ENCODE data around the gene DAPK1.

Gene DAPK1

GRCh38 chr9:87507576-87507975 lies 9.9 kb downstream of the DAPK1 start:
- in situ Hi-C loops (cut with HindIII; ENCODE audit: low sequenced_read_pairs): no loop called here
- H3K4me3 ChIP-seq (ENCODE audit: low read depth, low read length): no peak overlapping the region
- TF ChIP-seq CTCF (IDR thresholded peaks at IDR 0.05; ENCODE audit: low read depth, low read length, missing control alignments): no peak
- DNase-seq (ENCODE audit: low read depth): no peak

- DNase-seq (ENCODE audit: low read depth): no peak
- no peak for TF ChIP-seq CTCF (IDR thresholded peaks at IDR 0.05; ENCODE audit: low read depth, low read length, missing control alignments)
- in situ Hi-C loops (cut with HindIII; ENCODE audit: low sequenced_read_pairs): no loop called here
- no peak overlapping the region for H3K4me3 ChIP-seq (ENCODE audit: low read depth, low read length)
Observed at GRCh38 chr9:87510252-87510683, 12.6 kb downstream of the DAPK1 start.

- no peak for TF ChIP-seq CTCF (IDR thresholded peaks at IDR 0.05; ENCODE audit: low read depth, low read length, missing control alignments)
- in situ Hi-C loops (cut with HindIII; ENCODE audit: low sequenced_read_pairs): no loop called here
- DNase-seq (ENCODE audit: low read depth): no peak
- no peak overlapping the region for H3K4me3 ChIP-seq (ENCODE audit: low read depth, low read length)
Observed at GRCh38 chr9:87512311-87512710, 14.6 kb downstream of the DAPK1 start.

- TF ChIP-seq CTCF (IDR thresholded peaks at IDR 0.05; ENCODE audit: low read depth, low read length, missing control alignments): no peak
- in situ Hi-C loops (cut with HindIII; ENCODE audit: low sequenced_read_pairs): no loop called here
- DNase-seq (ENCODE audit: low read depth): no peak
- H3K4me3 ChIP-seq (ENCODE audit: low read depth, low read length): no peak overlapping the region
Observed at GRCh38 chr9:87513161-87513560, 15.5 kb downstream of the DAPK1 start.

- in situ Hi-C loops (cut with HindIII; ENCODE audit: low sequenced_read_pairs): no loop called here
- TF ChIP-seq CTCF (IDR thresholded peaks at IDR 0.05; ENCODE audit: low read depth, low read length, missing control alignments): no peak
- DNase-seq (ENCODE audit: low read depth): no peak
Observed at GRCh38 chr9:87513880-87514535, 16.3 kb downstream of the DAPK1 start.

GRCh38 chr9:87515006-87515405 lies 17.3 kb downstream of the DAPK1 start:
- TF ChIP-seq CTCF (IDR thresholded peaks at IDR 0.05; ENCODE audit: low read depth, low read length, missing control alignments): no peak
- in situ Hi-C loops (cut with HindIII; ENCODE audit: low sequenced_read_pairs): loop anchor here (5.0 kb wide), 1 partner anchor 152 kb away; no protein-coding TSS in a partner anchor
- H3K4me3 ChIP-seq (ENCODE audit: low read depth, low read length): no peak overlapping the region
- no peak for DNase-seq (ENCODE audit: low read depth)

More at GRCh38 chr9:87513880-87514535, 16.3 kb downstream of the DAPK1 start:
- H3K4me3 ChIP-seq (ENCODE audit: low read depth, low read length): no peak overlapping the region
